ENCODE results near the gene PARM1.

PARM1 gene

GRCh38 chr4:75005727-75006126, 72.8 kb downstream of the PARM1 start:
- TF ChIP-seq, protein P1, sequence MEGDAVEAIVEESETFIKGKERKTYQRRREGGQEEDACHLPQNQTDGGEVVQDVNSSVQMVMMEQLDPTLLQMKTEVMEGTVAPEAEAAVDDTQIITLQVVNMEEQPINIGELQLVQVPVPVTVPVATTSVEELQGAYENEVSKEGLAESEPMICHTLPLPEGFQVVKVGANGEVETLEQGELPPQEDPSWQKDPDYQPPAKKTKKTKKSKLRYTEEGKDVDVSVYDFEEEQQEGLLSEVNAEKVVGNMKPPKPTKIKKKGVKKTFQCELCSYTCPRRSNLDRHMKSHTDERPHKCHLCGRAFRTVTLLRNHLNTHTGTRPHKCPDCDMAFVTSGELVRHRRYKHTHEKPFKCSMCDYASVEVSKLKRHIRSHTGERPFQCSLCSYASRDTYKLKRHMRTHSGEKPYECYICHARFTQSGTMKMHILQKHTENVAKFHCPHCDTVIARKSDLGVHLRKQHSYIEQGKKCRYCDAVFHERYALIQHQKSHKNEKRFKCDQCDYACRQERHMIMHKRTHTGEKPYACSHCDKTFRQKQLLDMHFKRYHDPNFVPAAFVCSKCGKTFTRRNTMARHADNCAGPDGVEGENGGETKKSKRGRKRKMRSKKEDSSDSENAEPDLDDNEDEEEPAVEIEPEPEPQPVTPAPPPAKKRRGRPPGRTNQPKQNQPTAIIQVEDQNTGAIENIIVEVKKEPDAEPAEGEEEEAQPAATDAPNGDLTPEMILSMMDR (IDR thresholded peaks at IDR 0.05; ENCODE audit: low read depth, low read length, missing control alignments), result no peak
- H3K4me3 ChIP-seq (replicated peaks; ENCODE audit: low read depth, low read length), result no peak overlapping the region
- DNase-seq (ENCODE audit: extremely low read depth, low read depth), result no peak

DNA sequence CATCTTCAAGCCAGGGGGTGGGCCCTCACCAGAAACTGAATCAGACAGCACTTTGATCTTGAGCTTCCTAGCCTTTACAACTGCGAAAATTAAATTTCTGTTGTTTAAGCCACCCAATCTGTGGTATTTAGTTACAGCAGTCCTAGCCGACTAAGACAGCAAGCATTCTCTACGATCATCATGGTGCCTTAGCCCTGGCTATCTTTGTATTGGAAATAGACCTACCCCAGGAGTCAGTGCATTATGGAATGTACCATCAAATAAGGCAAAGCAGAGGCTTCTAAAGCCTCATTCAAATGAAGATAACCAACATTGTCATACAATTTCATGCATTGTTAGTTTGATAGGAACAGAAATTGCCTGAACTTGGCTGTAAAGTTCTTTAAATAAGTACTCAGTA, 75.0 kb downstream of the PARM1 start:
- no peak overlapping the region for H3K4me3 ChIP-seq (replicated peaks; ENCODE audit: low read depth, low read length)
- DNase-seq (ENCODE audit: extremely low read depth, low read depth), result no peak
- TF ChIP-seq, protein P1 (IDR thresholded peaks at IDR 0.05; ENCODE audit: low read depth, low read length, missing control alignments), result no peak

DNA sequence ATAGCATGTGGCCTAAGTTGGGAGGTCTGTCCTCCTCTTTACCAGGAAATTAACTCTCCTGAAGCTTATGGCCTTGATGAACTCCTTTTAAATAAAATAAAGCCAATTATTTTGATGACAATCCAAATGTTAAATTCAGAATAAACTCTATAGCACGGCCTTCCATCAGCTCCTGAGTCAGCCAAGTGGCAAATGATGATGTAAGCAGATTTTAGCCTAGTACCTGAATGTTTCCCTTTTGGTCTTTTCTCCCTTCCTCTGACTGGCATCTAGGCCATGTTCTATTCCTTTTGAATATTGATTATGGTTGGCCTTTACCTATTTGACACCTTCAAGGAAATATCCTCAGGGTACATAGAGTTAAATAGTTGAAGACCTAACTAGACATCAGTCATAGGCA, 76.2 kb downstream of the PARM1 start:
- no peak overlapping the region for H3K4me3 ChIP-seq (replicated peaks; ENCODE audit: low read depth, low read length)
- no peak for DNase-seq (ENCODE audit: extremely low read depth, low read depth)
- TF ChIP-seq, protein P1 (IDR thresholded peaks at IDR 0.05; ENCODE audit: low read depth, low read length, missing control alignments), result no peak

- DNase-seq (ENCODE audit: extremely low read depth, low read depth), result no peak
- TF ChIP-seq, protein P1 (IDR thresholded peaks at IDR 0.05; ENCODE audit: low read depth, low read length, missing control alignments), result no peak
- H3K4me3 ChIP-seq (replicated peaks; ENCODE audit: low read depth, low read length), result no peak overlapping the region
These were observed 78.3 kb downstream of the PARM1 start for GRCh38 chr4:75011131-75011795.

DNA sequence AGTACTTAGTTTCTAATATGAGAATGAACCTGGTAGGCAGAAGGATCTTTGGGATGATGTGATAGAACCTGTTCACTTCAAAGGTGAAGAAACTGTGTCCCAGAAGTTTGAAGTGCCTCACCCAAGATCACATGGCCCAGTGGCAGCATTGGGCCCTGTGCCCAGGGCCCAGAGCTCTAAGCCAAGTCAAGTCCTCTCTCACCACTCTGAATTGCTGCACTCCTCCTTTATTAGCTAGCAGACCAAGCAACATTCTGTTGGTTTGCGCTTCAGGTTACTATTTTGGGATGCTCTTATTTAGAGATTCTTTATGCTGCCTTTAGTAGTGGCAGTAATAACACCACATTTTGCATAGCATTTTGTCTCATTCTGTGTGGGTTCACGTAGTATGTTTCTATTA, 82.7 kb downstream of the PARM1 start:
- TF ChIP-seq, protein P1 (IDR thresholded peaks at IDR 0.05; ENCODE audit: low read depth, low read length, missing control alignments), result no peak
- DNase-seq (ENCODE audit: extremely low read depth, low read depth), result no peak
- H3K4me3 ChIP-seq (replicated peaks; ENCODE audit: low read depth, low read length), result no peak overlapping the region

DNA sequence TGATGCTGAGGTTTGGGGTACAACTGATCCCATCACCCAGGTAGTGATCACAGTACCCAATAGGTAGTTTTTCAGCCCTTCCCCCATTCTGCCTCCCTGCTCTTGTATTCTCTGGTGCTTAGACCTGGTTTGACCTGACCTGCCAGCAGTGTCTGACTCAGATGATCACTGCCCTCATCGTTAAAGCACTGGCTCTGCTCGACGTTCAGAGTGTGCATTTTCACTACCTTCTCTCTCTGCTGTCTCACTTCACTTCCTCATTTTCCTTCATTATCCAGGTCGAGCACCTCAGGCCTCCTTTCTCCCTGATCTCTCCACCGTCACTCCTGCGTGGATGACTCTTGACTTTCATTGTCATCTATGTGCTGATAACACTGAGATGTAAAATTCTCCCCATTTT, 83.6 kb downstream of the PARM1 start:
- no peak for DNase-seq (ENCODE audit: extremely low read depth, low read depth)
- no peak overlapping the region for H3K4me3 ChIP-seq (replicated peaks; ENCODE audit: low read depth, low read length)
- TF ChIP-seq, protein P1 (IDR thresholded peaks at IDR 0.05; ENCODE audit: low read depth, low read length, missing control alignments), result no peak
